ENCODE results near the gene MYBPC3.

Gene MYBPC3

GRCh38 chr11:47384498-47384897, 32.0 kb upstream of the MYBPC3 start:
- no peak for DNase-seq (ENCODE audit: low spot score)

DNA sequence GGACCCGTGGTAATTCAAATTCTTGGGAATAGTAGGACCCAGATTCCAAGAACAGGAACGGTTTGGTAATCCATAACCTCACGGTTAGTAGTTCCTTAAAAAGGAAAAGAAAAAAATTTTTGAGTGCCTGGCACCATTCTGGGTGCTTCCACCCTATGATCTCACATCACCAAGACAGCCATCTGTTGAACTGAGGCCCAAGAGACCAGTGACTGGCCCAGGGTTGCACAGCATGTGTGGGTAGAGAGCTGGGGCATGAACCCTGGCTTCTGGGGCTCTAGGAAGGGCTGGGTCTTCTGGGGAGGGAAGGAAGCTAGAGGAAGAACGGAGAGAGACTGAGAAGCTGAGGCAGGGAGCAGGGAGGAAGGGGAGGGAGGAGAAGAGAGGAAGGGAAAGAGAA, 30.6 kb upstream of the MYBPC3 start:
- DNase-seq (ENCODE audit: low spot score): no peak

GRCh38 chr11:47380078-47380477, 27.6 kb upstream of the MYBPC3 start:
- no peak for DNase-seq (ENCODE audit: low spot score)

- no peak for DNase-seq (ENCODE audit: low spot score)
Observed at GRCh38 chr11:47379317-47379716, 26.8 kb upstream of the MYBPC3 start.

GRCh38 chr11:47378836-47379170, 26.3 kb upstream of the MYBPC3 start:
- DNase-seq (ENCODE audit: low spot score): no peak

- no peak for DNase-seq (ENCODE audit: low spot score)
Observed at GRCh38 chr11:47378010-47378835, 25.7 kb upstream of the MYBPC3 start, which contains the start of gene SPI1. TSS of gene SPI1 (minus strand) at chr11:47378547. CDS start at chr11:47378353, 194 bp downstream.

DNA sequence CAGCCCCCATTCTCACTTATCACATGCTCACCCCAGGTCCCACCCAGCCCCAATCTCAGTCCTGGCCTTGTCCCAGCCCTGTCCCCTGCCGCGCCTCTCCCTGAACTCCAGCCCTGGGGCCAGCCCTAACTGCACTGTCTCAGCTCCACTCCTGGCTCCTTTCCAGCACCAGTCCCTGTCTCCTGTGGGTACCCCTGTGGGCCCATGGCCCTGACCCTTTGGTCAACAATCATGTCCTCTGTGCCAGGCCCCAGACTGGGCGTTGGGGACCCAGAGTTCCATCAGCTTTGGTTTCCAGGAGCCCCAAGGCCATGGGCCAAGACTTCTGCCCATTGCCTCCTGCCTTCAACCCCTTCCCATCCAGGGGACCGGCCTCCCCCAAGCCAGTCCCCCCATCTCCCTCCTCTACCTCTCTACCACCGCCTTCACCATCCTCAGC, 25.1 kb upstream of the MYBPC3 start:
- DNase-seq (ENCODE audit: low spot score): no peak

GRCh38 chr11:47376525-47377371, 24.2 kb upstream of the MYBPC3 start:
- DNase-seq (ENCODE audit: low spot score): no peak

GRCh38 chr11:47376107-47376524, 23.6 kb upstream of the MYBPC3 start:
- DNase-seq (ENCODE audit: low spot score): no peak

GRCh38 chr11:47375546-47376085, 23.1 kb upstream of the MYBPC3 start:
- no peak for DNase-seq (ENCODE audit: low spot score)

GRCh38 chr11:47375020-47375419, 22.5 kb upstream of the MYBPC3 start:
- DNase-seq (ENCODE audit: low spot score): no peak

- DNase-seq (ENCODE audit: low spot score): no peak
Observed at GRCh38 chr11:47374720-47375019, 22.2 kb upstream of the MYBPC3 start.

DNA sequence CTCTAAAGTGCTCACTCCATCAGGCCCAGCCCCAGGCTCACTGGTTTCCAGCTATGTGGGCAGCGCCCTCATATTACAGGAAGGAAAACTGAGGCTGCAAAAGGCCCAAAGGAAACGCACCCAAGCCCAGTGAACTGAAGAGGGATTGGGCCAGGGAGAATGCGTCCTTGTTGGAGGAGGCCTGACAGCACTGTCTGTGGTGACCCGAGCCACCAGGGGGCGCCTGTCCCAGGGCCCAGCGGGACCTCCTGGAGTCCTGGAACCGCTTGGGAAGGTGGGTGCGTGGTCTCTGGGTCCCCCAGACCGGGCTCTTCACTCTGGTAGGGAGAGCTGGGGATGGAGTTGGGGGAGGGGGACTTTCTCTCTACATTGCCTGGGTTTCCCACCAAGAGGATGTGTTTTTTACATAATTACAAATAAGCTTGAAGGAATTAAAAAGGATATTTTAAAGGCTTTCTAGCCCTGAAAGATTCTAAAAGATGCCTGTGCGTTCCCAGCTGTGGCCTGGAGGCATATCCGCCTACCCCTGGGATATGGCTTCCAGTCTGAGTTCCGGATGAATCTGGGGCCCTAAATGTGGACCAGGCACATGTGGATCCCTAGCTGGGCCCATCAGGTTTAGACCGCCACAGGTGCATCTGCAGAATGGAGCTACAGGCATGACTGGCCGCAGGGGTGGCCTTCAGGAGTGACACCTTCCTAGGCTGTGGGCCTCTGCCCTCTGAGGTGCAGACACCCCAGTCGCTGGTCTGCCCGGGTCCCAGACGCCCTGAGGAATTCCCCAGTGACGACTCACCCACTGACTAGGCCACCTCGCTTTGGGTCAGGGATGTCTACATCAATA, 21.6 kb upstream of the MYBPC3 start:
- peak; percentile 42 for DNase-seq (ENCODE audit: low spot score)

GRCh38 chr11:47372422-47372821, 19.9 kb upstream of the MYBPC3 start:
- DNase-seq (ENCODE audit: low spot score): no peak

- no peak for DNase-seq (ENCODE audit: low spot score)
Observed at GRCh38 chr11:47369676-47370075, 17.2 kb upstream of the MYBPC3 start.

DNA sequence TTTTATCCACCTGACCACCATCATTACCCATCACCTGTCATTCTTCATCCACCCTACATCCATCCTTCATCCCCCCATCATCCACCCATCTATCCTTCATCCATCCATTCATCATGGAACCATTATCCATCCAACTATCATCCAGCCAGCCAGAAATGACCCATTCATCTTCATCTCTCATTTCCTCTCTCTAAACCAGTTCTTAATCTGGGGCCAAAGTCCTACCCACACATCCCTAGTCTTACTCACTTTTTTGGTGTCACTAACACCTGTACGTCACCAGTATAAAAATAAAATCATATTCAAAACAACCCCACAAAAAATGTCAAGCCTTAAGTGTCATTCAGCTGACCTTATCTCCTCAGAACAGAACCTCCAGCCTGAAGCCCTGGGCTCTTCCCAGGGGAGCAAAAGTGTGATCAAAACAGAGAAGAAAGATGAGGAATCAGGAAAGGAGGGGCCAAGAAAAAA, 13.6 kb upstream of the MYBPC3 start:
- no peak for DNase-seq (ENCODE audit: low spot score)

DNA sequence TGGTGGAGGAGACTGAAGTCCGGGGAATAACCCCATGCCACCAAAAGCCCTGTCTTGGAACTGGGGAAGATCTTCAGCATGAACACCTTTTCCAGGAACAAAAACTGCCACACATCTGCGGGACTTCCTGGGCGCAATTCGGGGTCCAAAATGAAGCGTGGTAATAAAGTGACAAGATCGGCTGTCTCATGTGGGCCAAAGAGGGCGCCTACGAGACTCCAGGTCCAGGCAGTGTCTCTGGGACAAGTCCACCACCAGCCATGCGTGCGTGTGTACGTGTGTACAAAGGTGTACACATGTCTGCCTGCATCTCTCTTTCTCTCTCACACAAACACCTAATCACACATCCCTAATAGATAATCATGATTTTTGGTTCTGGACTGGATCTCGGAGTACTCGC, 8.9 kb upstream of the MYBPC3 start:
- DNase-seq (ENCODE audit: low spot score): no peak

- no peak for DNase-seq (ENCODE audit: low spot score)
Observed at GRCh38 chr11:47360341-47360740, 7.8 kb upstream of the MYBPC3 start.

GRCh38 chr11:47359586-47359985, 7.1 kb upstream of the MYBPC3 start:
- DNase-seq (ENCODE audit: low spot score): no peak

GRCh38 chr11:47359162-47359561, 6.7 kb upstream of the MYBPC3 start:
- DNase-seq (ENCODE audit: low spot score): no peak

DNA sequence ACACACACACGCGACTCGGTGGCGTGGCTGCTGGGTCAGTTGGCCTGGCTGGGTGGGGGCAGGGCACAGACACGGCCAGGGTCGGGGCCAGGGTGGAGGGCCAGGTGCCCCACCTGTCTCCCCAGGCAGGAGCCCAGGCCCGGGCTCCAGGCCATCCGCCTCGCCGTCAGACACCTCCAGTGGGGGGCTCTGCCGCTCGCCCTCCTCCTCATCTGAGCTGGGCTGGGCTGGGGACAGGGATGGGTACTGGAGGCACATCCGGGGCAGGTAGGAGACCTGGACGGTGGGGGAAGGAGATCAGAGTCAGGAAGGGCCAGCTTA, 6.2 kb upstream of the MYBPC3 start:
- no peak for DNase-seq (ENCODE audit: low spot score)
